NCI-H1417 treated with DMSO at 0.1 percent for 48 hours (cell line): ENCODE results near the gene PKD2L1.

Experiments
- DNase-seq: peaks from one replicate; lab custom pipeline; 2025; lab: John Stamatoyannopoulos, UW

The PKD2L1 gene

GRCh38 chr10:100356067-100357017 is 26.3 kb upstream of the PKD2L1 start:
- DNase-seq, result no peak

DNA sequence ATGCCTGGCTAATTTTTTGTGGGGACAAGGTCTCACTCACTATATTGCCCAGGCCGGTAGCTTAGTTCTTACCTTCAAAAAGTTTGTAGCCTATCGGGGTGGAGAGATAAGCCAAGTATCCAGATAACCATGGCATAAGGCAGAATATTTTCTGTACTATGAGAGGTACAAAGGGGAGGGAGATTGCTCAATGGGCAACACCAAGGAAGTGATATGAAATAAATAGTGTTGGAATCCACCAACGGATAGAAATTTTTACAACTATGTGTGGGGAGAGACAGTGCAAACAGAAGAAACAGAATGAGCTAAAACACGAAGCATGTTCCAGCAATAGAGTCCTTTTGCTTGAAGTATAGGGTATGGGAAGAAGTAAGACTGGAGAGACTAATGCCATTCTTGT is 25.1 kb upstream of the PKD2L1 start:
- DNase-seq, result no peak

DNA sequence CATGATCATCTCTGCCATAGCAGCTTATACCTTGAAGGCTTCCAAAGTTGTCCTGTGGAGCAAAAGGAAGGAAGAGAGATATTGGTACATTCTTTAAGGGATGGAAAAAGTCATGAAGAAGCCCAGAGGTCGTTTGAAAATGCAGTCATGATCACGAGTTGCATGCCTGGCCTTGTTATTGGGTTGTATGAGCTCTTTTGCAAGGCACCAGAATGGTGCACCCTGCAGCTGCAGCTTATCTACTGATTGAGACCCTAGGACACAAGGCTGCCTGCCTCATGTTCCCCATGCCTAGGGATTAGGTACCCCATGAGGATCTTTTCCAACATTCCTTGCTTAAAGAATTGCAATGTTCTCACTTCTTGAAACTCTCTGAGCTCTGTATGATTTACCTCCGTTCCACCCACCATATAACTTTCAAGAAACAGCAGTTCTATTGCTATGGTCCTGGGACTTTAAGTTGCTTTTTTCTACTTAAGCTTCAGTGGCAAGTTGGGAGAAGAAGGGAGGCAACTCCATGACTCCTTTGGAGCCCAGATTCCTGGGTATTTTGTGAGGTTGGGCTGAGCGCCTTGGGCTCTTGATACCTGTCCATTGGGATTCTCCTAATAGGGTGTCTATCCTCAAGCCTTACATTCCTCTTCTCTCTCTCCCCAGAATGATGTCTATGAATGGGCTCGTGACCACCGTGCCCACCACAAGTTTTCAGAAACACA is 23.9 kb upstream of the PKD2L1 start:
- DNase-seq, result no peak

DNA sequence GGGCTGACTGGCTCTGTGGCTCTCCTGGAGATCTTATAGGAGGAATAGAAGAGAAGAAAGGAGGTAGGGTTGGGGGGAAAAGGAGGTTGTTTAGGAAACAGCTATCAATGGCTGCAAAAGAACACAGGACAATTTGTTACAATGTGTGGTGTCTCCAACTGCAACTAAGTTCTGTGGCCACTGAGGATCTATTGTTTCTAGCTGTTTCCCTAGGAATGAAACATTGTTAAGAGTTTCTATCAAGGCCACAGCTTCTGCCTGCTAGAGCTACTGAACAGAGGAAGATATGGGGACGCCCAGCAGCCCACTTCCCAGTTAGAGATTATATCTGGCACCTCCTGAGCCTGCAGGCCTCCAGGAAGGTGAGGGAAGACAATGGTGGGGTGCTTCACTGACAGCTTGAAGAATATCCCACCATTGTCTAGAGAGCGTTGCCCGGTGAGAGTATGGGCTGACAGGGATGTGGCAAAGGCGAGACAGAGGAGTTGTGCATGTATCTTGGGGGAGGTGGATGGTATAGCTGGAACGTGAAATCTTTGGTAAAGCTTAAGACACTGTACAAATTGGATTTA is 21.0 kb upstream of the PKD2L1 start:
- DNase-seq, result no peak

GRCh38 chr10:100349672-100350071 is 19.6 kb upstream of the PKD2L1 start:
- no peak for DNase-seq

GRCh38 chr10:100349087-100349486 is 19.1 kb upstream of the PKD2L1 start:
- no peak for DNase-seq

DNA sequence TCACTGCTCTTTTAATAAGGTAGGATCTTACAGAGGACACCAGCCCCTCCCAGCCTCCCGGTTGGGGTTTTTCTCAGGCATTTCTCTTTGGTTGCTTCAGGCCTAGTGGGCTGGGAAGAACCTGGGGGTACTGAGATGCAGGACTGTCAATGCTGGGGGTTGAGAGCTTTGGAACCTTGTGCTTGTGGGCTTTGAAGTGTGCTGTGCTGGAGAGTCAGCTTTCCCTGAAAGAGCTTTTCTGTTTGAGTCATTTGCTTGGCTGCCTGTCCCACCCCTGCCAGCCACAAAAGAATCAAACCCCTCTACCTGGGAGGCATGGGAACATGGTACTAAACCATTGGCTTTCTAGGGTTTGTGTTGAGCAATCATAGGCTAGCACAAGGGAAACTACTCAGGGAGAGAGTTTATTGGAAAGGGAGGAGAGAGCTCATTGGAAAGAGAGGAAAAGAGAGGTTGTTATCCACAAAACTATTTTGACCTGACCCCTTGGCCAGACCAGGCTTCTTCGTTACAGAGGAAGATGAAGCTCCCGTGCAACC is 18.4 kb upstream of the PKD2L1 start:
- DNase-seq, result no peak

DNA sequence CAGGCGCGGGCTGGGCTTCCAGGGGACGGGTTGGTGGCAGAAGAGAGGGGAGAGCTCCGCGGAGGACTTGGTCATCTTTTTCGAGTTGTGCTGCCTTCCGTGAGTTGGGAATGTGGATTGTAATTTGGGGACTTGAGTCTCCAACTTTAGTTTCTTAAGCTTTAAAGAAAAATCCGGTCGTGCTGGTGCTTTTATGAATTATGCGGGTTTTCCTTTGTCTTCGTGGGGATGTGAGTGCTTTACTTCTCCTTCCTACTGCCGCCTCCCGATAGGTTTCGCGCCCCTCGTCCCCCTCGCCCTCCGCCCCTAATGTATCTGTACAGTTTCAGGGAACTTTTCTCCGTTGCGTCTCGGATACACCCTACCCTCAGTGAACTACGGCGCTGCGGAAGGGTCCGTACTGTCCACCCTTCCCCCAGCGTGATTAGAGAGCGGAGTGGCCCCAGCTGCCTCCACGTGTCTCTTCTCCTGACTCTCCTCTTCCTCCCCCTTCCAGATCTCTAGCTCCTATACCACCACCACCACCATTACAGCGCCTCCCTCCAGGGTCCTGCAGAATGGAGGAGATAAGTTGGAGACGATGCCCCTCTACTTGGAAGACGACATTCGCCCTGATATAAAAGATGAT is 17.7 kb upstream of the PKD2L1 start:
- DNase-seq, result no peak

GRCh38 chr10:100346765-100347567 is 16.9 kb upstream of the PKD2L1 start, which contains the start of gene SCD:
SCD (plus strand) TSS chr10:100347233; CDS start chr10:100347505, 272 bp downstream.
- peak; percentile 25 for DNase-seq

DNA sequence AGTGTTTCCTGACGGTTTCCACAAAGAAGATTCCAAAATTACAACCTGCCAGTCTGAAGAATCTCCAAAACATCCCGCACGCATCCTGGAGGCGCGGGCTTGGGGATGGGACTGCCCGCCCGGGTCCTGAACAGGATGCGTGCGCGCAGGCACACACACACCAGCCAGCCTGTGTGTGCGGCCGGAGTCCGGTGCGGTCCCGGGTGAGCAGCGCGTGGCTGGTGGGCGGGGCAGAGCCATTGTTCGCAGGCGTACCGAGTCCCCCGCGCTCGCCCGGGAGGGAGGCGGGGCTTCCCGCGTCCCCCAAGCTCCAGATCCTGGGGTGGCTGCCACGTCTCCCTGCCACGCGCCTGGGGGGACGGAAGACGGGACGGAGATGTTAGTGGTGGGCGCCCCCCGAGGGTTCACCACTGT is 16.3 kb upstream of the PKD2L1 start:
- DNase-seq, result no peak

DNA sequence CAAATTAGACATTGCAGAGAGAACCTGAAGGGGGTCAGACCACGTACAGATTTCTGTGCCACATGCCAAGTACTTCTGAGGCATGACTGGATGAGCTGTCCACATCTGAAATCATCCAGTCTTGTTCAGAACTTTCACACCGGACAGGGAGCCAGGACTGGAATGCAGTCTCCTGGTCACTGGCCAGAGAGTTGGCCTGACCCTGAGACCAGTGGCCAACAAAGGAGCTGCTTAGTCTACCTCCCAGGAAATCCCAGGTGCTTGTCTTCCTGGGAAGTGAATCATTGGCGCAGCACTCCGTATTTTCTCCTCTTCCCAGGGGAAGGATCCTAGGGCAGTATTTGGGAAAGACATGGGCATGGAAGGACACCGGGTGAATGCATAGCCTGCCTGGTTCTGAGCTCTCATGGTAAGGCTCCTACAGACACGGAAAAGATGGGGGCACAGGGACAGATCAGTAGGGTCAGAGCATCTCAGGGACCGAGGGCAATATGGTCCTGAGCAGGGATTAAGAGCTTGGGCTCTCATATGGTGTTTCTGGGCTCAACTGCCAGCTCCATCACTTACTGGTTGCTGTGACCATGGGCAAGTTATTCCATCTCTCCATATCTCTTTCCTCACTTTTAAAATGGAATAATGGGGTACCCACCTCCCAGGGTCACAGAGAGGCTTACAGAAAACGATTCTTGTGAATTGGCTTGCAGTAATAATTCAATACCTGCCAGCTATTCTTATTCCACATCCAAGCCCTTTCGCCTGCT is 15.7 kb upstream of the PKD2L1 start:
- DNase-seq, result no peak

GRCh38 chr10:100344241-100344788 is 14.3 kb upstream of the PKD2L1 start:
- DNase-seq, result no peak

DNA sequence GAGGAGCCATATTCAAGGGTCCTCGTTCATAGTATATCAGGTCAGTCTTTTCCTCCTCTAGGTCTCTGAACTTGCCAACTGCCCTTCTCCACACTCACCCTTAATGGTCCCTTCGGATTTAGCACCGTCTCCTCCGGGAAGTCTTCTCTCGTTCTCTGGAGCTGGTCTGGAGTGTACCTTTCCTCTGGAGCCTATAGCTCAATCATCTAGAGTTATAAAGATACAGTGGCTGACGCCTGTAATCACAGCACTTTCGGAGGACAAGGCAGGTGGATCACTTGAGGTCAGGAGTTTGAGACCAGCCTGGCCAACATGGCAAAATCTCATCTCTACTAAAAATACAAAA is 12.6 kb upstream of the PKD2L1 start:
- DNase-seq, result no peak

GRCh38 chr10:100341953-100342626 is 12.1 kb upstream of the PKD2L1 start:
- DNase-seq, result no peak

DNA sequence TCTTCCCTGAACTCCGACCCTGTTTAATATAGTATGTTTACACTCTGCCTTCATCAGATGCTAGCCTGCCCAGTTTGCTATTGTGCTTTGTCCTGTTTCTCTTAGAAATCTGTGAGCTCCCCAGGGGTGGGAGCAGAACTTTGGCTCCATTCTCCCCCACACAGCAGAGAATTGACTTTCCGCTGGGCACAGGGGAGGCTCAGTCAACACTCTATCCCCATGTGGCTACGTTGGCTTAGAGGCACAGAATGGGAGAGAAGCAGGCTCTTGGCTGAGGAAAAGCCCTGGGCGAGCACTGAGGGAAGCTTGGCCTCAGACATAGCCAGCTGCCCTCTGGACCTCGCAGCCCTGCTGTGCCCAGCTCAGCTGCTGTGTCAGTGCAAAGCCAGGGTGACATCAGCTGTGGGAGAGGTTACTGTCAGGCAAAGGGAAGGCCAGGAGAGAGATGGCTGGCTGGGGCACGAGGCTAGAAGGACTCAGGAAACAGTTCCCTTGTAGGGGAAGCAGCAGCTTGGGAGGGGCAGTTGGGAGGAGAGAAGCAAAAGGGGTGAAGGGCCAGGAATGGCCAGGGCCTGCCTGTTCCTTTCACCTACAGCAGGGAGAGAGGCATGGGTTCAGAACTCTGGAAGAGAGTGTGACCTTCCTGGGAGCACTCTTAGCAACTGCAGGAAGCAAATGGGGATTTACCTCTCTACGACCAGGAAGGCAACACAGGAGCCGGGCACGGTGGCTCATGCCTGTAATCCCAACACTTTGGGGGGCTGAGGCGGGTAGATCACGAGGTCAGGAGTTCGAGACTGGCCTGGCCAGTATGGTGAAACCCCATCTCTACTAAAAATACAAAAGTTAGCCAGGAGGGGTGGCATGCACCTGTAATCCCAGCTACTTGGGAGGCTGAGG is 11.2 kb upstream of the PKD2L1 start:
- DNase-seq, result no peak

DNA sequence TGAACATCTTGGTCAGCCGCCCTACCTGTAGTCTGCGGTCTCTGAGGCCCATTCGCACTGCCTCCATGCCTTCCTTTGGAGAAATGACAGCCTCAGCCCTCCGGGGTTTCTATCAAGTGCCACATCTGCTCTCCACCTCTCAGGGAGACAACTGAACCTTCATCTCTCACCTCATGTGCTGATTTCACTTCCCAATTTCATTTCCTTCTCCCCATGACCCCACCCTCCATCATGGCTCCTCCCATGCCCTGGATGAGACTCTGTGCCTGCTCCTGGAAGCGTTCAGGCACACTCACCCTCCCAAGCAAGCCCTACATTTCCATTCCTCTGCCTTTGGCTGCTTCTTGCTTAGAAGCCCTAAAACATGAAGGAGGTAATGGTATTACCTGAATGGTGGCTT is 9.2 kb upstream of the PKD2L1 start:
- DNase-seq, result no peak

DNA sequence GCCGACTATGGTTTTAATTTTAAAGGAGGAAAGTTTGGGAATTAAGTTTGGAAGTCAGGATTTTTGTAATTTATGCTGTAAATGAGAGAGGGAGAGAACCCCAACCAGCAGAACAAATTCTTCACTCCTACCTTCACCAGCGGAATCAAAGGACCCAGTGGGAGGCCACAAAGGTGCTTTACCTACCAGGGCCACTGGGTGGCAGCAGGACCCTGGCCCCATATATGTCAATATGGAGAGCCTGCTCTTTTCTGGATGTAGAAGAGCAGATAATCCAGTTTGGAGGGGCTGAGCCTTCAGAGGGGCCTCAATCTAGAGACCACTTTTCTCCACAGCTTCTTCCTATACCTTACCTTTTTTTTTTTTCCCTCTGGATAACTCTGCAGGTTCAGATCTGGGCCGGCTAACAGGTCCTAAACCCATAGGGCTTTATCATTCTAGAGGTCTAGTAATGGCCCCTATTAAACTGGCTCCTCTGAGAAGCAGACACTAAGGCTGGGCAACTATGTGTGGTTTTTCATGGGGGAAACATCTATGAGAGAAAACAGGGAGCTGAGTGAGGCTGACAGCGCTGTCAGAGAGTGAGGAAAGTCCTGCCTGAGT is 8.5 kb upstream of the PKD2L1 start:
- DNase-seq, result no peak

GRCh38 chr10:100334762-100335161 is 4.7 kb upstream of the PKD2L1 start:
- DNase-seq, result no peak
